ENCODE measurements around the gene BLID. TPM values are rescaled to one million over a fixed set of nuclear protein-coding genes. Genes with fewer than 3 reads are reported as not detected.
A peak's percentile ranks its signal among the peaks of the same experiment; 100 is the strongest.

Gene BLID
- total RNA-seq, 1 donor from 2014 or later: not detected

DNA sequence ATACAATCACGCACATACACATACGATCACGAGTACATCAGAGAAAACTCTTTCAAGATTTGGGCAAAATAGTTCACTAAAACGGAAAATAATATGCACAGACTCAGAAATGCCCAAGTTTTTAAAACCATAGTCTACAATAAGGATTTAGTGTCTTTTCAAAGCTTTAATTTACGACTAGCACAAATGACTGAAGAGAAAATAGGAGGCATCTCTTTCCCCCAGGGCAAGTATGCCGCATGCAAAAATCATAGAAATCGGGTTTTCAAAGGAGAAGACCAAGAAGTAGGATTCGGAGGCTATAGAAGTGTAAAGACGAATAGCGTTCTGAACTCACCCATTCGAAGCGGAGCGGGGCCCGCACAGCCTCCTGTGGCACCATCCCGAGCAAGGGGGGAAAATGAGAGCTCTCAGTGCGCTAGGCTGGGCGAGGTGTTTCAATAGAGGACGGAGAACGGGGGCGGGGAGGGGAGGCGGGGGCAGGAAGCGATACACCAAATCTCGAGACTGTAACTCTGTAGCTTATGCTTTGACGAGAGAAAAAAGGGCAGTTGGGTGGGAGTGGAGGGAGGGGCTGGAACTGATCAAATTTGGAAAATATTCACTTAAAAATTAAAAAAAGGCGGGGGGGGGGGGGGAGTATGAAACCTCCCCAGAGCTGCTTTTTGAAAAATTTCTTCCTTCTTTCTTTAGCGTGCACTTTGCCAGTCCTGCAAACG lies 15.8 kb downstream of the BLID start:
- TF ChIP-seq, protein P1, sequence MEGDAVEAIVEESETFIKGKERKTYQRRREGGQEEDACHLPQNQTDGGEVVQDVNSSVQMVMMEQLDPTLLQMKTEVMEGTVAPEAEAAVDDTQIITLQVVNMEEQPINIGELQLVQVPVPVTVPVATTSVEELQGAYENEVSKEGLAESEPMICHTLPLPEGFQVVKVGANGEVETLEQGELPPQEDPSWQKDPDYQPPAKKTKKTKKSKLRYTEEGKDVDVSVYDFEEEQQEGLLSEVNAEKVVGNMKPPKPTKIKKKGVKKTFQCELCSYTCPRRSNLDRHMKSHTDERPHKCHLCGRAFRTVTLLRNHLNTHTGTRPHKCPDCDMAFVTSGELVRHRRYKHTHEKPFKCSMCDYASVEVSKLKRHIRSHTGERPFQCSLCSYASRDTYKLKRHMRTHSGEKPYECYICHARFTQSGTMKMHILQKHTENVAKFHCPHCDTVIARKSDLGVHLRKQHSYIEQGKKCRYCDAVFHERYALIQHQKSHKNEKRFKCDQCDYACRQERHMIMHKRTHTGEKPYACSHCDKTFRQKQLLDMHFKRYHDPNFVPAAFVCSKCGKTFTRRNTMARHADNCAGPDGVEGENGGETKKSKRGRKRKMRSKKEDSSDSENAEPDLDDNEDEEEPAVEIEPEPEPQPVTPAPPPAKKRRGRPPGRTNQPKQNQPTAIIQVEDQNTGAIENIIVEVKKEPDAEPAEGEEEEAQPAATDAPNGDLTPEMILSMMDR (conservative IDR thresholded peaks at IDR 0.05): no peak
- peaks cover 38% of the 10 kb centered on the region for H3K4me1 Mint-ChIP-seq
- H3K27ac Mint-ChIP-seq (ENCODE audit: unreplicated experiment): no peak overlapping the region
- H3K36me3 Mint-ChIP-seq (ENCODE audit: low read depth): no peaks in the 10 kb centered on the region
- no peaks in the 10 kb centered on the region for H3K9me3 Mint-ChIP-seq
- no peak overlapping the region for H3K4me3 Mint-ChIP-seq
- peaks cover 32% of the 10 kb centered on the region for H3K27me3 Mint-ChIP-seq (ENCODE audit: low read depth)
- peak; percentile 22 for DNase-seq (ENCODE audit: low read depth, low spot score)

GRCh38 chr11:122099374-122100036 lies 16.5 kb downstream of the BLID start:
- TF ChIP-seq, protein P1 (conservative IDR thresholded peaks at IDR 0.05): no peak
- H3K27ac Mint-ChIP-seq (ENCODE audit: unreplicated experiment): no peak overlapping the region
- H3K36me3 Mint-ChIP-seq (ENCODE audit: low read depth): no peaks in the 10 kb centered on the region
- H3K4me3 Mint-ChIP-seq: no peak overlapping the region
- peaks cover 32% of the 10 kb centered on the region for H3K27me3 Mint-ChIP-seq (ENCODE audit: low read depth)
- no peaks in the 10 kb centered on the region for H3K9me3 Mint-ChIP-seq
- no peak for DNase-seq (ENCODE audit: low read depth, low spot score)
- H3K4me1 Mint-ChIP-seq: peaks cover 34% of the 10 kb centered on the region

DNA sequence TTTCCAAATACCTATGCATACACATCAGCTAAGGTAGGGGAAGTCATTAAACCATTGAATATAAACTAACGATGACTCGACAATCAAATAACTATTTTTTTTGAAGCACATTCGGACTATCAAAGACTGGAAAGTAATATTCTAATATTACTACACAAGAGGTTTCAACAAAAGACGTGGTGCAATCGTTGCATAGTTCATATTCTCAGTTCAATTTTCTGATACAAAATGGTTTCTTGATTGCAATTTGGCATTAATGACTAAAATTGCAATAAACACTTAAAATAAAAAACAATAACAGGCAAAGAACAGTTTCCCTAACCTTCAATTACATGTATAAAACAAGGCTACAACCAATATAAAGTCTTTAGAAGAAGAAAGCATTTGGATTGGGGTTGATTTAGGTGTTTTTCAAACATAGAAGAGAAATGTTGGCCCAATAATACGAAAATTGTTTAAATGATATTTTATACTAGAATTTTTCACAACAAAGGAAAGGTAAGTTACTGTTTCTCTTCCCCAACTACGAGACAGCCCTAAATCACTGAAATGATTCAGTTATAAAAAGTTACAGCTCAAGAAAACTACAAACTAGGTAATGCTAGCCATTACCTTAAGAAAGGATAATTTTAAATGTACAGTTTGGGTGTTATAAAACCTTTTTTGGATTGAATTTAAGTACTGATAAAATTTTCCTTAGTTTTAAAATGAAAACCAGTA lies 17.6 kb downstream of the BLID start:
- no peak for DNase-seq (ENCODE audit: low read depth, low spot score)
- Mint-ChIP-seq H3K9me3 (no peaks in the 10 kb centered on the region), H3K36me3 (ENCODE audit: low read depth) (no peaks in the 10 kb centered on the region), H3K27me3 (ENCODE audit: low read depth) (peaks cover 32% of the 10 kb centered on the region), H3K27ac (ENCODE audit: unreplicated experiment) (no peak overlapping the region), H3K4me3 (peak overlapping the region; percentile 80), H3K4me1 (peaks cover 34% of the 10 kb centered on the region)
- TF ChIP-seq, protein P1 (conservative IDR thresholded peaks at IDR 0.05): no peak

- H3K4me1 Mint-ChIP-seq: peaks cover 34% of the 10 kb centered on the region
- H3K36me3 Mint-ChIP-seq (ENCODE audit: low read depth): no peaks in the 10 kb centered on the region
- DNase-seq (ENCODE audit: low read depth, low spot score): no peak
- H3K9me3 Mint-ChIP-seq: no peaks in the 10 kb centered on the region
- peaks cover 32% of the 10 kb centered on the region for H3K27me3 Mint-ChIP-seq (ENCODE audit: low read depth)
- TF ChIP-seq, protein P1 (conservative IDR thresholded peaks at IDR 0.05): no peak
- H3K4me3 Mint-ChIP-seq: peak overlapping the region; percentile 80
- H3K27ac Mint-ChIP-seq (ENCODE audit: unreplicated experiment): peak overlapping the region; percentile 29
These were observed 18.5 kb downstream of the BLID start for GRCh38 chr11:122097419-122098001.

DNA sequence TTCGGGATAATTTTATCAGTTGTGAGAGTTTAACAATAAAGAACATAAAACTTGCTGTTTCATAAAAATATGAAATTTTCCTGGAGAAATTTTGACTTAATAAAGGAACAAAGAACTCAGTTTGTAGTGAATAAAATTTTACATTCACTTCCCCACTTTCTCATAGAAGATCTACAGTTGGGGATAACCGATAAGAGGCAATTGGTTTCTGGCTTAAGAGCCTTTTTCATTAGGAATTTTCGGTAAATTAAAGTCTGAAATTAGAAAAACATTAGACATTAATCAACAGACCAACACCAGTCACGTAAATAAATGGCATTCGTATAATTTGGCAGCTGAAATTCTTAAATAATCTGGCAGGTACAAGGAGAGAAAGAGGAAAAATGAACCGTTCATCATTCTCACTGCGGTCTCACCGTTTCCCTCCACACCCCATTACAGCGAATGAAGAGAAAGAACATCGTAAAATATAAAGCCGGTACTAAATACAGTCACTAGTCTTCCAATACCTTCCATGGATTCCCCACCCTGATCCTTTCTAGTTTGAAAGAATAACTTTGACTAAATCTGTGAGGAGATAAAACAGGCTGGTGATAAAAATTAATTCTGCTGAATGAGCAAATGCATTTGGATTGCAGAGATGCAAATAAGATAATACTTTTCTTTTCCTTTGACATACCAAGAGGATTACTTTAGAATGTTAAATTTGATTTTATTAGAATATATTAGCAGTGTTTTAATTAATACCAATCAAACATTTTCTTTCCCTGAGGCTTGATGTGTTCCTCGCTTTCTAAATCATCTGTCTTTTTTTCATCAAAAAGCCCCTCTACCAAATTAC lies 19.5 kb downstream of the BLID start:
- peaks cover 34% of the 10 kb centered on the region for H3K4me1 Mint-ChIP-seq
- no peaks in the 10 kb centered on the region for H3K9me3 Mint-ChIP-seq
- peaks cover 32% of the 10 kb centered on the region for H3K27me3 Mint-ChIP-seq (ENCODE audit: low read depth)
- H3K4me3 Mint-ChIP-seq: no peak overlapping the region
- TF ChIP-seq, protein P1 (conservative IDR thresholded peaks at IDR 0.05): no peak
- peaks cover 5% of the 10 kb centered on the region for H3K36me3 Mint-ChIP-seq (ENCODE audit: low read depth)
- H3K27ac Mint-ChIP-seq (ENCODE audit: unreplicated experiment): no peak overlapping the region
- no peak for DNase-seq (ENCODE audit: low read depth, low spot score)
